GM19397 (cell line): ENCODE data around the gene BCL2L1.

Experiments used
- ATAC-seq: cut with Tn5 transposase; IDR thresholded peaks from one replicate; pipeline ENCODE4 v1.9.1; 2021; ENCODE audit warnings: mild to moderate bottlenecking, moderate library complexity; ENCODE audit not compliant: unreplicated experiment

Gene BCL2L1

GRCh38 chr20:31694842-31695593 lies 27.6 kb downstream of the BCL2L1 start:
- no peak for ATAC-seq

GRCh38 chr20:31693987-31694661 lies 28.5 kb downstream of the BCL2L1 start:
- ATAC-seq, result no peak

- ATAC-seq, result no peak
These were observed 29.3 kb downstream of the BCL2L1 start for GRCh38 chr20:31693402-31693801.

GRCh38 chr20:31691646-31692275 lies 30.9 kb downstream of the BCL2L1 start:
- peak; percentile 54 for ATAC-seq

GRCh38 chr20:31690124-31690666 lies 32.5 kb downstream of the BCL2L1 start:
- no peak for ATAC-seq

GRCh38 chr20:31689141-31689540 lies 33.5 kb downstream of the BCL2L1 start:
- no peak for ATAC-seq

- no peak for ATAC-seq
These were observed 34.9 kb downstream of the BCL2L1 start for GRCh38 chr20:31687777-31688176.

- no peak for ATAC-seq
These were observed 36.6 kb downstream of the BCL2L1 start for GRCh38 chr20:31685853-31686643.

- ATAC-seq, result no peak
These were observed 38.3 kb downstream of the BCL2L1 start for GRCh38 chr20:31684153-31685015.

GRCh38 chr20:31682927-31683326 lies 39.7 kb downstream of the BCL2L1 start:
- ATAC-seq, result no peak

- no peak for ATAC-seq
These were observed 40.3 kb downstream of the BCL2L1 start for GRCh38 chr20:31682352-31682751.

- ATAC-seq, result no peak
These were observed 40.9 kb downstream of the BCL2L1 start for GRCh38 chr20:31681769-31682168.

GRCh38 chr20:31681128-31681727 lies 41.4 kb downstream of the BCL2L1 start:
- no peak for ATAC-seq

GRCh38 chr20:31680286-31681127 lies 42.2 kb downstream of the BCL2L1 start:
- ATAC-seq, result no peak

- no peak for ATAC-seq
These were observed 43.0 kb downstream of the BCL2L1 start for GRCh38 chr20:31679357-31680285.

GRCh38 chr20:31678389-31679356 lies 44.0 kb downstream of the BCL2L1 start:
- no peak for ATAC-seq
